Measurements from ENCODE around the gene MCM3AP.
A peak's percentile ranks its signal among the peaks of the same experiment; 100 is the strongest.
"Not testable (repeated sequence)": the region's sequence is repeated elsewhere in the genome, so short reads cannot be mapped to it uniquely, and the experiment has no call there.

The MCM3AP gene

DNA sequence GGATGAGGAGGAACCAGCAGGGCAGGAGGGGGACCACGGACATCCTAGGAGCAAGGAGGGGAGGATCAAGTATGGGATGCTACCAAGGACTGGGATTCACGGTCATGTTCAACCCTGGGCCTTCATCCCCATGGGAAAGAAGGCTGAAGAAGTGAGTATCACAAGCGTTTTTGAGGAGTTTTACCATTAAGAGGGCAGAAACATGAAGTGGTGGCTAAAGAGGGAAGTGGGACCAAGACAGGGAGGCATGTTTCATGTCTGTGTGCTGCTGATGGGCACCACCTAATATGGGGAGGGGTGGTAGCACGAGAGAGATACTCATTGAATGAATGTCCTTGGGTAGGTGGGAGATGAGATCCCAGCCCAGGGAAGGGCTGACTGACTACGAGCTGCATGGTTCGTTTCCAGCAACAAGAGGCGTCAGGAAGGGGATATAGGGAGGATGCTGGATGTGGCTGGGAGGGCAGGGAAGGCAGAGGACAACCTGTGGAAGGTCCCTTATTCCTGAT lies 45.5 kb downstream of the MCM3AP start:
- DNase-seq: no peak

GRCh38 chr21:46237474-46237873 lies 47.9 kb downstream of the MCM3AP start:
- no peak for DNase-seq

DNA sequence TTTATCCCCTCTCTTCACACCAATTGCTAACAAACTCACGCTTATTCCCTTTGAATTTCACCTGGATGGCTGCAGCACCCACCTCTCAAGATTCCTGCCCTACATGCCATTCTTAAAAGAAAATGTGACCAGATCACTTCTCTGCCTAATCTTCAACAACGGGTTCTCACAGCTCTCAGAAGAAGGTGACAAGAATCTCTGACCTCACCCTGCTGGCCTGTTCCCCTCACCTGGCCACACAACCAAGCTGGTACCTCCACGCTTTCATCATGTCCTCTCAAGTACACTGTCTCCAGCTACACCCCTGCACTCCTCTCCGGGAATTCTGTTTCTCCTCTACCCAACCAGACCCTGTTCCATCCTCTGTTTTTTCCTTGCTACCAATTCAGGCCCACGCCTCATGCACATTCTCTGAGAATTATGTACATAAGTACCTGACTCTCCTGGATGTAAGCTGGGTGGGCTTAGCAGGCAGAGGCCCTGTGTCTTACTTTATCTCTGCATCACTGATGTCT lies 50.9 kb downstream of the MCM3AP start:
- DNase-seq: no peak

DNA sequence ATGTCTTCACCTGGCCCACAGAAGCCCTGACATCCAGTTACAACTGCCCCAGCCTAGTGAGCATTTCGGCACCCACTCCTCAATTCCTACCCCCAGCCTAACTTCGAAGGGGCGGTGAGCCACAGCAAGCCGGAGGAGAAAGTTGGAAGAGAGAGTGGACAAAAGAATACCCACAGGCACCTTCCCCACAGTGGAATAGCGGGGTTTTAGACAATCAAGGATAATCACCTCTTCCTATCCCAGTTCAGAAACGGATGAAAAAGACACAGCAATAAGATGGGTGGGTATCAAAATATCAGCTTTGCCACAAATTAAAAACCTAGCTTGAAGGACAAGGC lies 55.5 kb downstream of the MCM3AP start:
- DNase-seq: no peak

DNA sequence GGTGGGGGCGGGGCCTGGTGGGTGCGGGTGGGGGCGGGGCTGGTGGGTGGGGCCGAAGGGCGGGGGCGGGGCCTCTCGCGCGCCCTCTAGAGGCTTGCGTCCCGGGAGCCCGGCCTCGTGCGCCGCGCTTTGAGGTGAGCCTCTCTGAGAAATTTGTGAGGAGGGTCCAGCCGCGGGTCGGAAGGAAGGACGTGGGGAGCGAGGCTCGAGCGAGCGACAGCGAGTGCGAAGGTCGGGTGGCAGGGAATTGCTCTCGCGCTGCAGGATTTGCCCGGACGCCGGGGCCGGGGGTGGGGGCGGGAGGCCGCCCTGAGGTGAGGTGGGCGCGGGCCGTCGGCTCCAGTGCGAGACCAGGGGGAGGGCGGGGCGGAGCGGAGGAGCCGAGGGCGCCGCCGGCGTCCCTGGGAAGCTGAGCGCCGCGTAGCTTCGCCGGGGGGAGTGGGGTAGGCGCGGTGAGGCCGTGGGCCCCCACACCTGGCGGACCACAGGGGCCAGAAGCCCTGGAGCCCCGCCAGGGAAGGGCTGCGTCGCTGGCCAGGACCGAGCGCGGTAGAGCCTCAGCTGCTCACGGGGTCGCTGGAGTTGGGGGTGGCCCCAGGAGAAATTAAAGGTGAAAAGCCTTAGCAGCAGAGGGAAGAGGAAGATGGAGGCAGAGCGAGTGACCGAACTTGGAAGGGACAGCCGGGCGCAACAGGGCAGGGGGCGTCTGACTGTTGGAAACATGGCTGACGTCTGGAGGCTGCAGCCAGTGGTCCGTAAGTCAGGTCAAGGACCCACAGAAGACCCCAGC lies 56.1 kb downstream of the MCM3AP start:
- no peak for DNase-seq

- peak; percentile 100 for DNase-seq
Observed at GRCh38 chr21:46228345-46229051, 56.9 kb downstream of the MCM3AP start, which contains the start of gene LSS. Gene LSS, minus strand, starts transcription at chr21:46228774. Its CDS starts 29 bp downstream, at chr21:46228745.

DNA sequence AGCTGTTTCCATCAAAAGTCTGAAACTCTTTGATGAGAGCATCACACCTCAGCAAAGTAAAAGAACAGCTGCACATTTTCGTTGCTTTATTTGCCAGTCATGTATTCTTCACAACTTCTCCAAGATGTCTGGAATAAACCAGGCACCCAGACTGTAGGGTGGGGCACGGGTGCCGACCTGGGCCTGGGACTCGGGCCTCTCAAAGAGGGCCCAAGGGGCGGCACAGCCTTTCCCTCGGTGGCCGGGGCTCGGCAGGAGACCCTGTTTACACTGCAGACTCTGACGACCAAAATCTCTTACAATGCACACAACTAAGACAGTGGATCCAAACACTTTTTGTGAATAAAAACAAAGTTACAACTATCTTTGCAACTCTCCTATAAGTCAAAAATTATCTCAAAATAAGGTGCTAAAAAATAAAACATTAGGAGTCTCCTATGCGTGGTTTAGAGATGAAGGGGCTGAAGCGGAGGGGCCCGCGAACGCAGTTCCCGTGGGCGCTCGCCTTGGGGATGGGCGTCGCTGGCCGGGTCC lies 57.5 kb downstream of the MCM3AP start:
- DNase-seq: no peak

GRCh38 chr21:46226920-46227599 lies 58.4 kb downstream of the MCM3AP start:
- no peak for DNase-seq

DNA sequence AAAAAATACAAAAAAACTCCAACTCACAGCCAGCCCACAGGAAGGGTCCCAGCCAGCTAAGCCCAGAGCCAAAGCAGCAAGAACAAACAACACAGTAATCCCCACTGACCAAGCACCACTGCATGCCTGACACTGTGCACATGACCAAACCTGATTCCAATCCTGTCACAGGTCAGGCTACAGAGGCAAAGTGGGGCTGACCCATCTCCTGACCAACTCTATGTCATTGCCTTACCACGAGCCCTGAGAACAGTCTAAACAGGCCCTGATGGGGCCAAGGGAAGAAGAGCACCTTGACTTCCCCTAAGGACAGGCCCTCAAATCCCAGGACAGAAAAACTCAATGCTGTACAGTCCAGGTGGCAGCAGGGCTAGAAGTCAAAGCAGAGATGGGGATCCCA lies 59.3 kb downstream of the MCM3AP start:
- DNase-seq: no peak

- not testable (repeated sequence) for DNase-seq
Observed at GRCh38 chr21:46223661-46224060, 61.8 kb downstream of the MCM3AP start.

GRCh38 chr21:46223217-46223616 lies 62.2 kb downstream of the MCM3AP start:
- DNase-seq: no peak

DNA sequence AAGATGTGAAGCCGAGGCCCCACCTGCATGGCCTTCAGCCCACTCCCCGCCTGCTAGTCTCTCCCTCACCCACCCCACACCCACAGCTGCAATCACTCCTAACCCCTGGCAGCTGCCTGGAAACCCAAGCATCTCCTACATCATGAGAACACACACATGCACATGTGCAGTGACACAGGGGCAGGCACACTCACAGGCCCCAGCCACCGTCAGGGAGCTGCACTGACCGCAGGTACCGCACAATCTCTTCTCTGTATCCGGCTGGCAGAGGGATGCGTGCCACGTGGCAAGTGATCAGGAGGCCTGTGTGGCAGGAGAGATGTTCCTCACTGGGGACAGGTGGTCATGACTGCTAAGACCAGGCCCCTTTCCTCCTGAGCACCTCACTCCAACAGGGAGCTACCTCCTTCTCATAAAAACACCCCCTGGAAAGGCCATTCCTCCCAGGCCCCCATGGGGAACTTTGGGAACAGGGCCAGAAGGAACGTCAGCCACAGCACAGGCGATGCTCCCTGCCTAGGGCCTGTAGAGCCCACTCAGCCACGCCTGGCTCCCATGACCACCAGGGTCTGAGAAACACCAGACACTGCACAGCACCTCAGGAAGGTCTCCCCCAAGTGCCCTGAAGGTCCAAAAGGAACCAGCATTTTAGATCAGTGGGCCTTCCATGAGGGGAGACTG lies 62.8 kb downstream of the MCM3AP start:
- no peak for DNase-seq

DNA sequence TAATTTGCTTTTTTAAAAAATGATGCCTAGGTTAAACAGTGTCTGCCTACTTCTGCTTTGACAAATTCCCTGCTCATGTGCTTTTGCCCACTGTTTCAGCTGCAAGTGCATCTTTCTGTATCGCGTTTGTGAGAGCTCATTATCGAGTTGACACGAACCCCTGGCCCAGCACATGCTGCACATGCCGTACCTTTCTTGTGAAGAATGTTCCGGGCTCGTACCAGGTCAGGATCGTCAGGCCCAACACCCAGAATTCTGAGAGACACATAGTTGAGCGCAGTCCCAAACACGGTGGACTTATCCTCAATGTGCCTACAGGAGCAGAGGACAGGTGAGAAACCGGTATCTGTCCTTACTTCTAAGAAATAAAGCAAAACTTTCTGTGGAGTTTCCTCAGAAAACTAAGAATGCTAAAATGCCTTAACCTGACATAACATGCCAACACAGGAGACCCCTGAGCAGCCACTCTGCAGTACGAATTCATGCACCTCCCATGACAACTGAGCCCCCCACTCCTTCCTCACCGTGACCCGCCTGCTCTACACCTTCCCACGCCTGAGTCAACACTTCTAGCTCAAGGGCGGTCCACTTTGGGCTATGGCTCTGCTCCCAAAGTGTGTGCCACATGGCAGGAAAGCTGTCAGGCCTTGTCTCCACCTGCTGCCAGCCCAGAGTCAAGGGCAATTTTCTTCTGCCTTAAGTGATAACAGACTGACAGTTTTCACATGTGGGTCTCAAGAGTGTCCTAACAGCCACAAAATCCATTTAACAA lies 63.6 kb downstream of the MCM3AP start:
- DNase-seq: no peak

GRCh38 chr21:46220847-46221246 lies 64.6 kb downstream of the MCM3AP start:
- no peak for DNase-seq

DNA sequence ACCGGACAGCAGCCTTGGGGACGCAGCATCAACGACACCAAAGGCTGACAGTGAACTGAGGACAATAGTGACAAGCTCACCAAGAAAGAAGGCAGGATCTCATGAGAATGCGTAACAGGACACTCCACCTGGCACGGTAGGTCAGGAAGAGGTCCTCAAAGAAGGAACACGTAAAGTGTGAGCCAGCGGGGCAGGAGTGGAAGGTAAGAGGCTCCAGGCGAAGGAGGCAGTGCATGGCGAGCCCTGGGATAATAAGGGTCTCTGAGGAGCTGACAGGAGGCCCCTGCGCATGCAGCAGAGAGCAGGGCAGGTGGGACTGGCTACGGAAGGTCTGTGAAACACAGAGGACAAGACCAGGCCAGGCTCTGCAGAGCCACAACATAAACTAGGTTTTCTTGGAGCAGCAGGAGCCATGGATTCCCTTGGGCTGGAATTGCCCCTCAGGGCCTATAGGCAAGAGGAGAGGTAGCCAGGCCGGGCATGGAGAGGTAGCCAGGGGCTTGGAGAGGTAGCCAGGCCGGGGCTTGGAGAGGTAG lies 65.1 kb downstream of the MCM3AP start:
- DNase-seq: no peak

DNA sequence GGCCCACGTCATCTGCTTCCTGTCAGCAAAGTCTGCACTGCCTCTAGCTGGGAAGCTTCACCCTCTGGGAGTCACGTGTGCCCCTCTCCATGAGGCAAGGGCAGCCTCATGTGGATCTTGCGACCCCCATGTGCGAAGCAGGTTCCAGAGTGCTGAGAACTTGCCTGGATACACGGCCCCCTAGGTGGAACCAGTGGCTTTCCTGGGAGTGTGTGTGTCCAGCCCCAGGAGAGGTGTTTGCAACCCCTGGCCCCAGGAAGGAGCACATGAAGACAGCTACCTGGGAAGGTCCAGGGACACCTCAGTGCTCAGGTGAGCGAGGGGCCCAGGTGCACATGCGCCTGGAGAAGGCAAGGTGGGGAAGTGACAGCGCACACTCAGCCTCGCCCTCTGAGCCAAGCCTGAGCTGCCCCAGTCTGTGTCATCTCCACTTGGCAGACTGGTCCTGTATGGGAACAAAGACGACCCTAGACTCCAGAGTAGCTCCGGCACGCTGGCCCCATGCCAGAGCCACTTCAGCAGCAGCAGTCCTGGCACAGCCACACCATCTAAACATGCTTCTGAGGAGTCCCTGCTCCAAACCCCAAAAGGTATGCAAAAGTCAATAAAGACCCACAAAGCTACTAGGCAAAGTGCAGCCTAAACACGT lies 65.7 kb downstream of the MCM3AP start:
- no peak for DNase-seq

GRCh38 chr21:46218906-46219590 lies 66.4 kb downstream of the MCM3AP start:
- no peak for DNase-seq

- no peak for DNase-seq
Observed at GRCh38 chr21:46217511-46218196, 67.8 kb downstream of the MCM3AP start.

GRCh38 chr21:46216132-46216747 lies 69.2 kb downstream of the MCM3AP start:
- no peak for DNase-seq

Measured in activated CD4-positive, alpha-beta T cell treated with anti-CD3 and anti-CD28 coated beads, Interleukin-10, Interleukin-2, amounts not matched to agents 100 ng/mL and 50 ng/mL, durations not matched to agents 16 hours and 8 hours (primary cell).